HL-60 (cell line): ENCODE measurements around the gene TNIP1.

Source experiments
- GABPA ChIP-seq: IDR thresholded peaks from 2 replicates; pipeline ENCODE4 v1.6.1; 2012; ENCODE audit warnings: low read depth
- POLR2AphosphoS5 ChIP-seq: IDR thresholded peaks from 2 replicates; pipeline ENCODE4 v1.6.1; 2012; ENCODE audit warnings: low read depth
- REST ChIP-seq: IDR thresholded peaks from 2 replicates; pipeline ENCODE4 v1.6.1; 2012; ENCODE audit warnings: low read depth; ENCODE audit not compliant: insufficient replicate concordance
- TF ChIP-seq, protein P1 (sequence below): IDR thresholded peaks from one replicate; pipeline ENCODE4 v1.5.1; 2011; ENCODE audit warnings: low read length, control low read depth, inconsistent platforms; ENCODE audit not compliant: insufficient read depth

DNA sequence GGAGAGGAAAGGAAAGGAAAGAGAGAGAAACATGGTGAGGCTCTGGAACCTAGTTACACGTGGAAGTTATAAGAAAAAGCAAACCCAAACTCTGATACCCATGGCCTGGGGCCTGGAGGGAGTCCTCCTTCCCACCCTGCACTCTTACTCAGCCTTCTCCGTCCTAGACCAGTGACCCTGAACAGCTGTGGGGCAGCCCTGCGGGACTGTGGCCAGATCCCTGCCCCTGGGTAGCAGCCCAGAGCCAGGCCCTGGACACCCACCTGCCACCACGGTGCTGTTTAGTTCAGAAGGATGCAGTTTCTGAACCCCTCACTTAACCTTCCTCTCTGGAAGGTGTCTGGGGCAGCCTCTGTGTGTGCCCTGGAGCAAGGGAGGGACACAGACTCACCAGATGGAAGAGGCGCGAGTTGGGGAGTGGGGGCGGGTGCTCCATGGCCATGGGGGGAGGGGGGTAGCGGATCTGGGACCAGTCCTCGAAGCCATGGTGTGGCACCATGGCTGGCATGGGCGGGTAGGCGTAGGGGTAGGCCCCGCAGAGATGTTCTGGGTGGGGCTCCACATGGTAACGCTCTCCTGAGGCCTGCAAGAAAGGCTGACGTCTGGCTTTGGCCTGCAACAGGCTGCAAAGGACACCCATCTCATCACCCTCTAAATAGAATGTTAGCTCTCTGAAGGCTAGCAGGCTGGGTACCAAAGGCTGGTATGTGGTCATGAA lies 47.5 kb downstream of the TNIP1 start:
- TF ChIP-seq, protein P1, sequence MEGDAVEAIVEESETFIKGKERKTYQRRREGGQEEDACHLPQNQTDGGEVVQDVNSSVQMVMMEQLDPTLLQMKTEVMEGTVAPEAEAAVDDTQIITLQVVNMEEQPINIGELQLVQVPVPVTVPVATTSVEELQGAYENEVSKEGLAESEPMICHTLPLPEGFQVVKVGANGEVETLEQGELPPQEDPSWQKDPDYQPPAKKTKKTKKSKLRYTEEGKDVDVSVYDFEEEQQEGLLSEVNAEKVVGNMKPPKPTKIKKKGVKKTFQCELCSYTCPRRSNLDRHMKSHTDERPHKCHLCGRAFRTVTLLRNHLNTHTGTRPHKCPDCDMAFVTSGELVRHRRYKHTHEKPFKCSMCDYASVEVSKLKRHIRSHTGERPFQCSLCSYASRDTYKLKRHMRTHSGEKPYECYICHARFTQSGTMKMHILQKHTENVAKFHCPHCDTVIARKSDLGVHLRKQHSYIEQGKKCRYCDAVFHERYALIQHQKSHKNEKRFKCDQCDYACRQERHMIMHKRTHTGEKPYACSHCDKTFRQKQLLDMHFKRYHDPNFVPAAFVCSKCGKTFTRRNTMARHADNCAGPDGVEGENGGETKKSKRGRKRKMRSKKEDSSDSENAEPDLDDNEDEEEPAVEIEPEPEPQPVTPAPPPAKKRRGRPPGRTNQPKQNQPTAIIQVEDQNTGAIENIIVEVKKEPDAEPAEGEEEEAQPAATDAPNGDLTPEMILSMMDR, result no peak
- TF ChIP-seq POLR2AphosphoS5 (no peak), REST (no peak), GABPA (no peak)
